ENCODE results near the gene ERFL.

ERFL gene

DNA sequence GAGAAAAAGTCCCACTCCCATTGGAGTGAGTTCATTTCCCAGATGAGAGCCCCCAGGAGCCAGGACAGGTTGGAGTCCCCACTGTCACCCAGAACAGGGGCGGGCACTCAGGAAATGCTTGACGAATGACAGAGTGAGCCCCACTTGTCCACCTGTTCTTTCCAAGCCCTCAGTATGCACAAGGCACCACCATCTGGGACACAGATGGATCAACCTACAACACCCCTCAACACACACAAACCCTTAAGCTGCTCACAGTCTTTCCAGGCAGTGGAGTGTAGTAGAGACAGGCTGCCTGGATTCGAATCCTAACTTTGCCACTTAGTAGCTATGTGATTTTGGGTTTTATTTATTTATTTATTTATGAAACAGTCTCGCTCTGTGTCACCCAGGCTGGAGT is 37.3 kb downstream of the ERFL start:
- peaks cover 52% of the 10 kb centered on the region for H3K36me3 Mint-ChIP-seq (ENCODE audit: low read depth)
- H3K4me3 Mint-ChIP-seq, result no peak overlapping the region
- H3K27me3 Mint-ChIP-seq, result no peaks in the 10 kb centered on the region
- H3K4me1 Mint-ChIP-seq (ENCODE audit: low read depth), result peaks cover 83% of the 10 kb centered on the region
- no peak overlapping the region for H3K27ac Mint-ChIP-seq
- no peaks in the 10 kb centered on the region for H3K9me3 Mint-ChIP-seq

DNA sequence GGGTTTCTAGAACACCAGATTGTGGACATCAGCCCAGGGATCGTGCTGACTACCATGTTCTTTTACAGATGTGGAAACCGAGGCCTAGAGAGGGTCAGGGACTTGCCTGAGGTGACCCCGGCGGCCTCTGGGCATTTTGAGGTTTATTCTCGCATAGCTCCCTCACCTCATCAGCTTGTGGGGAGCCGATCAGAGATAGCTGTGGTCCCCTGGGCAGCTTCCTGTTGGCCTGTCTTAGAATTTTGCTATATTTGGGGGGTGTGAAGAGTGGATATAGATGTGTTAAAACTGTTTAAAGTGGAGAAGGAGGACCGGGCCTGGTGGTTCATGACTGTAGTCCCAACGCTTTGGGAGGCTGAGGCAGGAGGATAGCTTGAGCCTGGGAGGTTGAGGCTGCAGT is 38.4 kb downstream of the ERFL start:
- Mint-ChIP-seq H3K27ac (peak overlapping the region; percentile 100), H3K36me3 (ENCODE audit: low read depth) (peaks cover 48% of the 10 kb centered on the region), H3K4me1 (ENCODE audit: low read depth) (peaks cover 84% of the 10 kb centered on the region), H3K27me3 (no peaks in the 10 kb centered on the region), H3K4me3 (peak overlapping the region; percentile 88), H3K9me3 (no peaks in the 10 kb centered on the region)

DNA sequence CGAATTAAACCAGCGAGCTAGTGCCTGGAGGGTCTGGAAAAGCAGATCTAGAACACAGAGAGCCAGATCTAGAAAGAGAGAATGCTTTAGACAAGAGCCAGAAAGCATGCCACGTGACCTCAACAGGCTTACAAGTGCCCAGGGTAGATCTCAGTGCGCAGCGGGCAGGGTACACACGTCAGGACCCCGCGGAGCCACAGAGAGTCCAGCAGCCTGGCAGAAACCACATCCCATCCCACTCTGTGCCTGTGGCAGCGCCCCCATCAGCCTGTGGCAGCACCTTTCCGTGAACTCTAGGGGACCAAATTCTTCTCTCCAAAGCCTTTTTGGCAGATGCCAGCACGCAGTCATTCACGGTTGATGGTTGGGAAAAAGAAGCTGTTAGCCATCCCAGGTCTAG is 39.3 kb downstream of the ERFL start:
- Mint-ChIP-seq H3K27ac (peak overlapping the region; percentile 100), H3K9me3 (no peaks in the 10 kb centered on the region), H3K4me3 (peak overlapping the region; percentile 88), H3K27me3 (no peaks in the 10 kb centered on the region), H3K4me1 (ENCODE audit: low read depth) (peaks cover 78% of the 10 kb centered on the region), H3K36me3 (ENCODE audit: low read depth) (peaks cover 44% of the 10 kb centered on the region)

DNA sequence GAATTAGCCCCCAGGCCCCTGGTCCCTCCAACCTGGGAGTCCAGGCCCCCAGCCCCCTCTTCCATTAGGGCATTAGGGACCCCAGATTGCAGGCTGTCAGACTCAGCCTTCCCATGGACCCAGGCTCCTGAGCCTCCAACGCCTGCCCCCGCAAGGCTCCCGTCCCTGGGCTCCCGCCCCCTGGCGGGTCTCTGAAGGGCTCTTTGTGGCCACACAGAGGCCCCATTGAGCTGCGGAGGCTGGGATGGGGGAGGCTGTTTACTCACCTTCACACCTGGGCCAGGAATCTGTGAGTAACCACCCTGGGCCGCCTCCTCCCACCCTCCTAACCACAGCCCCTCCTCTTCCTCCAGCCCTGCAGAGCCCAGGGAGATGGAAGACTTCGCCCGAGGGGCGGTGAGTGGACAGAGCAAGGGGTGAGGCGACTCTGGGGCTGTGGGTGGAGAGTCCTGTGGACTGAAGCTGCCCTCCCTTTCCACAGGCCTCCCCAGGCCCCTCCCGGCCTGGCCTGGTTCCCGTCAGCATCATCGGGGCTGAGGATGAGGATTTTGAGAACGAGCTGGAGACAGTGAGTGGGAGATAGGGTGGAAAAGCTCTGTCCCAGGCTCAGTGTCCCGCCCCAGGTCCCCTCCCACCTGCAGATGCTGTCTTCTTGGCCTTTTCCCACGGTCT is 40.4 kb downstream of the ERFL start:
- no peaks in the 10 kb centered on the region for H3K9me3 Mint-ChIP-seq
- H3K4me3 Mint-ChIP-seq, result peak overlapping the region; percentile 88
- H3K27me3 Mint-ChIP-seq, result no peaks in the 10 kb centered on the region
- H3K36me3 Mint-ChIP-seq (ENCODE audit: low read depth), result peaks cover 46% of the 10 kb centered on the region
- H3K27ac Mint-ChIP-seq, result peak overlapping the region; percentile 100
- peaks cover 73% of the 10 kb centered on the region for H3K4me1 Mint-ChIP-seq (ENCODE audit: low read depth)

DNA sequence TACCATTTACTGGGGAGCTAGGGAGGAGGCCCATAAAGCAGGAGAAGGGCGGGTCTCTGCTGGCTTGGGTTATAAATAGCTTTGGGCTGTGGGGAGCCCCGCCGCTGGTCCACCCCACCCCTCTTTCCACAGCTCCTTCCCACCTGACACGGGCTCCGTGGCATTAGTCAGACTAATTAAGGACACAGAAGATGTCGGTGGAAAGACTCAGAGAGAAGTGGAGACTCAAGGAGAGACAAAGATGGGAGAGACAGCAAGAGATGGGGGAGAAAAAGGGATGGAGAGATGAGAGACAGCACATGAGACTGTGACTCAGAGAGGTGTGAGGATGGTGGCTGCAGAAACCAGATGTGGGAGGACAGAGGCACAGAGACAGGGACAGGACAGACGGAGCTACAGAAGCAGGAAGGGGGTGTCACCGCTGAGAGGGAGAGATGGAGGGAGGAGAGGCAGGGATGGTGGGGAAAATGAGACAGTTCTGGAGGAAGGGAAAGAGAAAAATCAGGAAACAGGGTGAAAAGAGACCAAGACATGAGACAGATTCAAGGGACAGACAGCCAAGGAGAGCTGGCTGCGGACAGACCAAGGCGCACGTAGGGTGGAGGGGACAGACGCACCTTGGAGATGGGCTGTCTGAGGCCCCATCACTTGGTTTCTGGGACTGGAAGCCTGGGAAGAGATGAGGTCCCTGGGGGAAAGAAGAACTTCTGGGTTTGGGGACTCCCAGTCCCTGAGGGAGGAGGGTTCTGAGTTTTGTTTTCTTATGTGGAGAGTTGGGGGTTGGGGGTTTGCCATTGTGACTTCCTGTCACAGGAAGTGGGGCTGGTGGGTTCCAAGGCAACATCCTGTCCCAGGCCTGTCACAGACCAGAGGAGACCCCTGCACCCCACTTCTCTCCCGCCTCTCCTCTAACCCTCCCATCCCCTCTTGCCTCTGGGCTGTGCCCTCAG is 41.2 kb downstream of the ERFL start:
- H3K4me3 Mint-ChIP-seq, result peak overlapping the region; percentile 88
- H3K4me1 Mint-ChIP-seq (ENCODE audit: low read depth), result peaks cover 74% of the 10 kb centered on the region
- no peaks in the 10 kb centered on the region for H3K27me3 Mint-ChIP-seq
- H3K9me3 Mint-ChIP-seq, result no peaks in the 10 kb centered on the region
- peak overlapping the region; percentile 100 for H3K27ac Mint-ChIP-seq
- peaks cover 45% of the 10 kb centered on the region for H3K36me3 Mint-ChIP-seq (ENCODE audit: low read depth)

DNA sequence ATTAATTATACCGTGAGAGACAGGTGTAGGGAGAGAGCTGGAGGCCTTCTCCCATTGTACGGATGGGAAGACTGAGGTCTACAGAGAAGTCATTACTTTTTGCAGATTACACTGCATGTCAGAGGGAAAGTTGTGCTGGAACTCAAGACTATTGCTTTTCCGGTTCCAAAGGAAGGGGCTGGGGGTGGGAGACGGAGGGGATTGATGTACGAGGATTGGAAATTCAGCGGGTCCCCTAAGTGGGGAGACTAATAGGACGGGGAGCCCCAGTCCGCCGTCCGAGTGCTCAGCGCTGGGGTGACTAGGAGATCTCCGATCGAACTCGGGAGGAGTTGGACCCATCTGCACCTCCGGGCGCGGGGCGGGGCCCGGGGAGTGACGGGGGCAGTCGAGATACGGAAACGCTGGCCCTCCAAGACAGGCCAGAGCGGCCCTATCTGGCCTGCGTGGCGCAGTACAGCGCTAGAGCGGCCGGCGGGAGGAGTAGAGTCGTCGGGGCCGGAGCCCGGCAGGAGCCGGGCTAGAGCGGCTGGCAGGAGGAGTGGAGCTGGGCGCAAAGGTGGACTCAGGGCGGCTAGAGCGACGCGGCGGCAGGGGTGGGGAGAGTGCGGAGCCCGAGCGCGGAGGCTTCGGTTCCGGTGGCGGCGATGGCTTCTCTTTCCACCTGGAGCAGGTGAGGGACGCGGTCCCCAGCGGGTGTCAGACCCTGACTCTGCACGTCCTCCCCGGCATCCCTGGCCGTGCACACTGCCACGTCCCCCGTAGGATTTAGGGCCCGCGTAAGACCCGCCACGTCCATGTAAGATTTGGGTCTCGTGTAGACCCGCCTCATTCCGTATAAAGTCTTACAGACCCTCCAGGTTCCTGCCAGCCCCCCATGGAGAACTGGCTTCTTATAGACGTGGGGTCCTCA is 44.2 kb downstream of the ERFL start:
- peaks cover 64% of the 10 kb centered on the region for H3K4me1 Mint-ChIP-seq (ENCODE audit: low read depth)
- no peaks in the 10 kb centered on the region for H3K9me3 Mint-ChIP-seq
- H3K27me3 Mint-ChIP-seq, result no peaks in the 10 kb centered on the region
- peaks cover 27% of the 10 kb centered on the region for H3K36me3 Mint-ChIP-seq (ENCODE audit: low read depth)
- peak overlapping the region; percentile 93 for H3K27ac Mint-ChIP-seq
- peak overlapping the region; percentile 88 for H3K4me3 Mint-ChIP-seq

DNA sequence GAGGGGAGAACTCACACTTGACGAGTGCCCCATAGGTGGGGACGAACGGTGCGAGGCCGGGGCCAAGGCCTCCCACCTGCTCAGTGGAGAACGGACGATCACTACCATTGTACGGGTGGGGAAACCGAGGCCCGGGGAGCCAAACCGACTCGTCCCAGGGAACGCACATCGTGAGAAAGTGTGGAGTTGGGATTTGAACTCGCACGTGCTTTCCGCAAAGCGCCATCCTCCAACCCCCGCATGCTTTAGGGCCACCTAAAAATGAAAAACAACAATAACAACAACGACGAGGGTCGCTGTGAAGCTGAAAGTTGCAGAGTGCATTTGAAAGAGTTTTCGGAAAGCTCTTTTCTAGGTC is 44.8 kb downstream of the ERFL start:
- peaks cover 22% of the 10 kb centered on the region for H3K36me3 Mint-ChIP-seq (ENCODE audit: low read depth)
- H3K27ac Mint-ChIP-seq, result peak overlapping the region; percentile 93

DNA sequence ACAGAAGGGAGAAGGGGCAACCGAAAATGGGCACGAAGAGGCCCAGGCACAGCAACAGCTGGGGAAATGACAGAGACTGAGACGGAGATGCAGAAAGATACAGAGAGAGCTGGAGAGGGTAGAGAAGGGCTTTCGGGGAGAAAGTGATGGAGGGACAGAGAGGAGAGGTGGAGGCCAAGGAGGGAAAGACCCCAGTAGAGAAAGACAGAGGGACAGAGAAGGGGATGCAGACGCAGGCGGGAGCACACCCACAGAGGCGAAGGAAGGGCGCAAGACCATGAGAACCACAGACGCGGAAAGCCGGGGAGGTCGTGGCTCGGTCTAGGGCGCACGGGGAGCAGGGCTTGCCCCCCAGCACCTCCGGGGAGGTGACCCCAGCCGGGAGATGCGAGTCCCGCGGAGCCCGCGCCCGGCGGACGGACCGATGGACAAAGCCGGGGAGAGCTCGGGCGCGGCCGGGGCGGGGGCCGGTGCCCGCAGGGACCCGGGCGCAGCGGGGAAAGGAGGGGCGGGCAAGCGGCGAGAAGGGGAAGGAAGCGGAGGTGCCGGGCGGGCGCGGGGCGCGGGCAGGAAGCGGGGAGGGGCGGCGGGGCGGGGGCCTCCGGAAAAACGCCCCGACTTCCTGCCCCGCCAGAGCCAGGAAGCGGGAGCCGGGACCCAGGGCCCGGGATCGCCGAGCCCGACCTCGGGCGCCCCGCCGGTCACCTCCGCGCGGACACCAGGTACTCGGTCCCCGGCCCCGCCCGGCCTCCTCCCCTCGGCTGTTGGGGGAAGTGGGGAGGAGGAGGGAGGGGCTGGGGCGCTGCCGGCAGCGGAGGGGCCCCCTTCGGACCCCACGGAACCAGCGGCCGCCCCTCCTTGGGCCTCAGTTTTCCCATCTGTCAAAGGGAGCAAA is 45.4 kb downstream of the ERFL start, which contains the start of gene ARHGEF1:
TSS of gene ARHGEF1 (plus strand) at position 617 of the 895 bp plus-strand sequence. CDS start 4,899 bp downstream, outside the sequence.
- H3K36me3 Mint-ChIP-seq (ENCODE audit: low read depth), result peaks cover 18% of the 10 kb centered on the region
- peak within 1 kb of the TSS; percentile 93 for H3K4me3 Mint-ChIP-seq
- peak within 1 kb of the TSS; percentile 97 for H3K27ac Mint-ChIP-seq
- H3K9me3 Mint-ChIP-seq, result no peaks in the 10 kb centered on the region
- H3K27me3 Mint-ChIP-seq, result no peaks in the 10 kb centered on the region
- H3K4me1 Mint-ChIP-seq (ENCODE audit: low read depth), result peaks cover 63% of the 10 kb centered on the region

More for the DNA sequence above, 44.8 kb downstream of the ERFL start:
- H3K4me3 Mint-ChIP-seq, result peak overlapping the region; percentile 88
- H3K27me3 Mint-ChIP-seq, result no peaks in the 10 kb centered on the region
- H3K4me1 Mint-ChIP-seq (ENCODE audit: low read depth), result peaks cover 63% of the 10 kb centered on the region
- no peaks in the 10 kb centered on the region for H3K9me3 Mint-ChIP-seq

DNA sequence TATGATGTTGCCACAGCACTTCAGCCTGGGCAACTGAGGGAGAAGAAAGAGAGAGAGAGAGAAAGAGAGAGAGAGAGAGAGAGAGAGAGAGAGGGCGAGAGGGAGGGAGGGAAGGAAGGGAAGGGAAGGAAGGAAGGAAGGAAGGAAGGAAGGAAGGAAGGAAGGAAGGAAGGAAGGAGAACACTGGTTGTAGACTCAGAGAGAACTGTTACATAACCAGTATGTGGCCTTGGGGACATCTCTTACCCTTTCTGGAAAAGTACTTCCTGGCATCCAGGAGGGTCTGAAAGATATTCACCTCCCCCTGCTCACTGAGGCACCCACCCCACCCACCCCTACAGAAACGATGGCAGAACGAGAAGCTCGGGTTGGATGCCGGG is 47.9 kb downstream of the ERFL start:
- Mint-ChIP-seq H3K4me3 (no peak overlapping the region), H3K4me1 (ENCODE audit: low read depth) (peaks cover 66% of the 10 kb centered on the region), H3K27me3 (no peaks in the 10 kb centered on the region), H3K27ac (peak overlapping the region; percentile 9), H3K36me3 (ENCODE audit: low read depth) (peaks cover 8% of the 10 kb centered on the region), H3K9me3 (no peaks in the 10 kb centered on the region)

DNA sequence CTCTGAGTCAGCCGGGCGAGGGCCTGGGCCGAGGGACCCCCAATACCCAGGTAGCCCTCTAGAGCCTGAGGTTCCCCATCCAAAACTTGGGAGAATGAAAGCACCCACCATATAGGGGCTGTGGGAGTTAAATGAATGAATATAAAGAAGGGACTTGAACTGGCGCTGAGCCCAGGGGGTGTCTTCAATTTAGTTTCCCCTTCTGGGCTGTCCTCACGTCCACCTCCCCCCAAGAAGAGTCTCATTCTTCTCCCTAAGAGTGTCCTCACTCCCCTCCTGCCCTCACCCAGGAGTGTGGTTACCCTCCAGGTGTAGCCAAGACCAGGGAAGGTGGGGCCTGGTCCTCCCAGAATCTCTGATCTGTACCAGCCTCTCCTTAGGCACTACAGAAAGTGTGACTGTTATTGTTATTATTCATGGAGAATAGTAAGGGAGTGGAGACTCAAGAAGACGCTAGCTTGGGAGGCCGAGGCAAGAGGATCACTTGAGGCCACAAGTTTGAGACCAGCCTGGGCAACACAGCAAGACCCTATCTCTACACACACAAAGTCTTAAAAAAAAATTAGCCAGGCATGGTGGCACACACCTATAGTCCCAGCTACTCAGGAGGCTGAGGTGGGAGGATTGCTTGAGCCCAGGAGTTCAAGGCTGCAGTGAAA is 48.5 kb downstream of the ERFL start:
- Mint-ChIP-seq H3K4me3 (peak overlapping the region; percentile 20), H3K4me1 (ENCODE audit: low read depth) (peaks cover 64% of the 10 kb centered on the region), H3K27ac (peak overlapping the region; percentile 9)

DNA sequence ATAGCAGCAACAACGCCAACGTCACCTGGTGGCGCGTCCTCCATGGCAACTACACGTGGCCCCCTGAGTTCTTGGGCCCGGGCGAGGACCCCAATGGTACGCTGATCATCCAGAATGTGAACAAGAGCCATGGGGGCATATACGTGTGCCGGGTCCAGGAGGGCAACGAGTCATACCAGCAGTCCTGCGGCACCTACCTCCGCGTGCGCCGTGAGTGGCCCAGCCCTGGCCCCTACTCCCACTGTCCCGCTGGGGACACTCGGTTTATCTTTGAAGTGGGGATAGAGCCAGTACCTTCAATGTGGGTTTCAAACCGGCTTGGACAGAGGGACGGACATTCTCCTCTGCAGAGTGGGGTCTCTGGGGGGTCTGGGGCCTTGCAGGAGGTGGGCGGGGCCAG is 49.2 kb downstream of the ERFL start:
- Mint-ChIP-seq H3K36me3 (ENCODE audit: low read depth) (peaks cover 7% of the 10 kb centered on the region), H3K27ac (peak overlapping the region; percentile 49), H3K27me3 (no peaks in the 10 kb centered on the region), H3K9me3 (no peaks in the 10 kb centered on the region), H3K4me1 (ENCODE audit: low read depth) (peaks cover 69% of the 10 kb centered on the region), H3K4me3 (no peak overlapping the region)

More for the DNA sequence above, 48.5 kb downstream of the ERFL start:
- H3K36me3 Mint-ChIP-seq (ENCODE audit: low read depth), result peaks cover 8% of the 10 kb centered on the region
- no peaks in the 10 kb centered on the region for H3K27me3 Mint-ChIP-seq
- no peaks in the 10 kb centered on the region for H3K9me3 Mint-ChIP-seq

DNA sequence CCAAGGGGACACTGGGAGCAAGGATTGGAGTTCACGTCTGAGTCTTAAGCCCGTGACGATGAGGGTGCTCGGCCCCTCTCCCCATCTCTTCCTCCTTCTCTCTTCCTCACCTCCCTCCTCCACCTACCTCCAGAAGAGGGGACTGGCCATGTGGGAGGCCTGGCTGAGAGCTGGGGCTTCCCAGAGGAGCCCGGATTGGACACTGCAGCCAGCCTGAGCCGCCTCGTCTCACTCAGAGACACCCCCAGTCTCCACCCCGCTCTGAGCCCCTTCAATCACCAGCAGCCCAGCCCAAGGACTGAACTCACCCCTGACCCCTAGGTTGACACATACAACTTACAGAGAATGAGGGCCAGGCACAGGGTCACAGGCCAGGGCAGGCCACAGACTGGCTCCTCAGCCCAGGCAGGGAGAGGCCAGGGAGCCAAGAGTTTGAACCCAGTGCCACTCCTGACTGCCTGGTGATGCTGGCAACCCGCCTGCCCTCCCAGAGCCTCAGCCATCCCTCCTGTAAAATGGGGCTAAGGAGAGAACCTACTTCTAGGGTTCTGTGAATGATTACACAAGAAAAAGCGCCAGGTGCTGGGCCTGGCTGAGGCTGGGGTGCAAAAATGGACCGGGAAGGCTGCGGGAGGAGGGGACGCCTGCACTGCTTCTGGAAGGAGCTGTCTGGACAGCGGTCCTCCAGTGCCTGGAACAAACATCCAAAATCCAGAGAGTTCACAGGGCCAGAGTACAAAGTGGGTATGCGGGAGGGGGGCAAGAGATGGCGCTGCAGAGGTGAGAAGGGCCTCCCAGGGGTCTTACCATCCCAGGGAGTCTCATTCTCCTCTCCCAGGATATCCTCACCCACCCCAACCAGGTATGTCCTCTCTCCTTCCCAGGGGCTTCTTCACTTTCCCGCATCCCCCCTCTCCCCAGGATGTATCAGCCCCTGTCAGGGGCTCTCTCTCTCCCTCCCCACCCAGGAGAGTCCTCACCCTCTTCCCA is 50.0 kb downstream of the ERFL start:
- Mint-ChIP-seq H3K36me3 (ENCODE audit: low read depth) (no peaks in the 10 kb centered on the region), H3K27ac (peak overlapping the region; percentile 87), H3K27me3 (no peaks in the 10 kb centered on the region), H3K4me1 (ENCODE audit: low read depth) (peaks cover 75% of the 10 kb centered on the region), H3K4me3 (peak overlapping the region; percentile 79), H3K9me3 (no peaks in the 10 kb centered on the region)
